Thymus (tissue), 11 donors: ENCODE data around the gene DTNA. TPM values are rescaled to one million over a fixed set of nuclear protein-coding genes. Genes with fewer than 3 reads are reported as not detected.
"Not testable (repeated sequence)": the region's sequence is repeated elsewhere in the genome, so short reads cannot be mapped to it uniquely, and the experiment has no call there.

Source experiments
- DNase-seq, 9 donors: peaks; one replicate each; pipeline ENCODE4 v3.0.0-alpha.2; 2013; ENCODE audit warnings: low spot score in 9 of 9, low read depth in 6 of 9, missing footprints in 1 of 9
- H3K27ac ChIP-seq, 2 donors: one replicate each; pipeline ENCODE4 v1.5.1; 2013; ENCODE audit warnings: control low read depth in 1 of 2, low read depth in 1 of 2, low read length in 1 of 2, mild to moderate bottlenecking in 1 of 2, moderate library complexity in 1 of 2
- H3K27me3 ChIP-seq, 2 donors: one replicate each; pipeline ENCODE4 v1.5.1; 2013; ENCODE audit warnings: low read length in 1 of 2; ENCODE audit not compliant: control insufficient read depth in 2 of 2, insufficient read depth in 1 of 2
- H3K36me3 ChIP-seq, 2 donors: one replicate each; pipeline ENCODE4 v1.5.1; 2013; ENCODE audit warnings: low read length in 1 of 2, mild to moderate bottlenecking in 1 of 2, moderate library complexity in 1 of 2; ENCODE audit not compliant: control insufficient read depth in 2 of 2, insufficient read depth in 2 of 2
- H3K4me1 ChIP-seq, 2 donors: one replicate each; pipeline ENCODE4 v1.5.1; 2013; ENCODE audit warnings: low read length in 2 of 2; ENCODE audit not compliant: control insufficient read depth in 2 of 2, insufficient read depth in 2 of 2
- H3K4me3 ChIP-seq, 2 donors: one replicate each; pipeline ENCODE4 v1.5.1; 2013; ENCODE audit warnings: low read length in 2 of 2, control low read depth in 1 of 2, mild to moderate bottlenecking in 1 of 2
- H3K9me3 ChIP-seq, 2 donors: one replicate each; pipeline ENCODE4 v1.5.1; 2013; ENCODE audit warnings: low read length in 1 of 2, mild to moderate bottlenecking in 1 of 2; ENCODE audit not compliant: control insufficient read depth in 2 of 2, insufficient read depth in 1 of 2
- WGBS: extraction: QIAGEN DNeasy Blood & Tissue Kit; methylation state at CpG from one replicate; pipeline ENCODE4 v1.1.7; 2013; 5-methylcytosine and 5-hydroxymethylcytosine counted together
- polyA plus RNA-seq: library from polyadenylated mRNA; stranded (reverse); fragments of 200-250 nt; gene quantifications from one replicate; pipeline ENCODE4 v1.2.3, GENCODE V29; 2013
- total RNA-seq: library from RNA; stranded (reverse); fragments of 120-200 nt; gene quantifications from one replicate; pipeline ENCODE4 v1.2.4, GENCODE V29; 2013
- donor health status: healthy.

The DTNA gene
- total and polyA plus RNA-seq, 2 donors, result 1.7 to 2.9 TPM

DNA sequence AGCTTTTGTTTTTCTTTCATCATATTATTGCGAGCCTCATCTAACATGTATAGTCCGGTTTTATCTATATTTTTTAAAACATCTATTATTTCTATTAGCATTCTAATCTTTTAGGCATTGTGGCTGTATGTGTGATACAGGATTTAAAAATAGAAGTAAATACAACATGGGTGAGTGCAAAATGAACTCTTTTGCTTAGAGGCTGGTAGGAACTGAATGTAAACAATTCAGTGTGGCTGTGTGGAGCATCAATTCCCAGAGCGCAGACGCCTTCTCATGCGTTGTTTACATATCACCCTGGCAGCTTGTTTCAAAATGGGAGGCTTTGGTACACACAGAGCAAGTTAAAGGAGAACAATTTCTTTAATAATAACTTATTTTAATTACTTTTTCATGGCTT is 836 bp downstream of the DTNA start:
- no peak for DNase-seq
- Histone ChIP-seq H3K36me3 (no peaks in the 10 kb centered on the region), H3K9me3 (no peaks in the 10 kb centered on the region), H3K27ac (no peak overlapping the region), H3K4me1 (no peaks in the 10 kb centered on the region), H3K27me3 (no peaks in the 10 kb centered on the region), H3K4me3 (no peak overlapping the region)
- 96% methylated on average over 5 of the region's 5 CpGs for WGBS

DNA sequence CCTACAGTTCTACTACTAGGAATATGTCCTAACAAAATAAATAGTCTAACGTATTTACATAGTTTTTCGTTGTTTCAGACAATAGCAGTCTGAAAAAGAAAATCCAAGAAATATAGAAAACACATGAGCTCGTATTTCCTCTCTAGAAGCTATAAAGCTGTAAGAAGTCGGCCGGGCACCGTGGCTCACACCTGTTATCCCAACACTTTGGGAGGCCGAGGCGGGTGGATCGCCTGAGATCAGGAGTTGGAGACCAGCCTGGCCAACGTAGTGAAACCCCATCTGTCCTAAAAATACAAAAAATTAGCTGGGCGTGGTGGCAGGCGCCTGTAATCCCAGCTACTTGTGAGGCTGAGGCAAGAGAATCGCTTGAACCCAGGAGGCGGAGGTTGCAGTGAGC is 6.0 kb downstream of the DTNA start:
- not testable (repeated sequence) for H3K27me3 ChIP-seq, H3K27ac ChIP-seq, DNase-seq, H3K4me3 ChIP-seq, H3K36me3 ChIP-seq, H3K9me3 ChIP-seq, H3K4me1 ChIP-seq
- 96% methylated on average over 14 of the region's 14 CpGs for WGBS

DNA sequence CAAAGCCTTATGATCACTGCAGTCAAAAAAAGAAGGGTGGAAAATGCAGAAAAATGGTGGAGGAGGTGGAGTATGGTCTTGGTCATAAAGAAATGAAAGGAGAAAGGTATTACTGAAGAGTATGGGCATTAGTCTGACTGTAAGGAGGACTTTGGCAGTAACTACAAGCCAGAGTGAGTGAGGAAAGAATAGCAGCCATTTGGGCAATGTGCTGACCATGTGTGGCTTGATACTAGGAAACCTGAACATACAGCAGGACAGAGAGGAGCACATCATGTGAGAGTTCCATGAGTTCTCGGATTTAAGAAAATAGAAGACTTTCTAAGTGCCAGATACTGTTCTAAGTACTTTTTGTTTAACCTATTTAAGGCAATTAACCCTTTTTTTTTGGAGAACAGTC is 8.5 kb downstream of the DTNA start:
- H3K4me1 ChIP-seq, result no peaks in the 10 kb centered on the region
- H3K36me3 ChIP-seq, result no peaks in the 10 kb centered on the region
- no peaks in the 10 kb centered on the region for H3K9me3 ChIP-seq
- 90% methylated on average over 1 of the region's 1 CpG for WGBS
- no peak for DNase-seq
- H3K4me3 ChIP-seq, result no peak overlapping the region
- no peak overlapping the region for H3K27ac ChIP-seq
- H3K27me3 ChIP-seq, result no peaks in the 10 kb centered on the region

DNA sequence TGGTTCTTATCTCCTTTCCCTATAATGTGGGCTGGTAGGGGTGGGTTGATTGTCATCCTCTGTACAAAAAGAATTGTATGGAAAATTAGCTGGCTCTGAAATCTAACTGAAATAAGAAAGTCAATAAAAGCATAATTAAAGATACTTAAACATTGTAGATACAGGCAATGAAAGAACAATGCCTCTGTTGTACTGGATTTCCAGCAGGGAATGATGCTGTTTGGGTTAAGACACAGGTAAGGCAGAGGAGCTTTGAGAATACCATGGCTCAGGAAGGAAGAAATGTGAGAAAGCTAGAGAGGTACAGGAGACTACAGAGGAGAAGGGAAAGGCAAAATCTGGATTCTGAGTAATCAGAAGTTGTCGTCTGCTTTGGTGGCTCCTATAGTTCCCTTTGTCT is 10.1 kb downstream of the DTNA start:
- 98% methylated on average over 1 of the region's 1 CpG for WGBS
- Histone ChIP-seq H3K27me3 (no peaks in the 10 kb centered on the region), H3K36me3 (no peaks in the 10 kb centered on the region), H3K4me1 (no peaks in the 10 kb centered on the region), H3K9me3 (no peaks in the 10 kb centered on the region), H3K27ac (no peak overlapping the region), H3K4me3 (no peak overlapping the region)
- DNase-seq, result no peak

DNA sequence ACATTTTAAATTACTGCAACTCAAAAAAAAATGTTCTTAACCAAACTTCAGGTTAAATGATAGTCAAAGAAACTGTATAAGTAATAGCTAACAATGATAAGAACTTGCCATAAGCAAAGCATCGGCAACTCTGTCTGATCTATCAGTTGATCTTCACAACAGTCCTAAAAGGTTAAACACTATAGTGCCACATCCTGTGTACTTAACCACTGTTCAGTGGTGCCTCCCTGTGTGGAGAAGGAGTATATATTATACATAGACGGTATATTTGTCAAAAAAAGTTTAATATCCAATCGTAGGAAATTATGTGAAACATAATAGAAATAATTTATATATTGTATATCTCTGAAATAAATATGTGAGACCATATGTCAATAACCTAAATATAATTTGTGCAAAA is 13.0 kb downstream of the DTNA start:
- 78% methylated on average over 3 of the region's 3 CpGs for WGBS
- peak in 2 of 9 donors; percentile 10 to 18 for DNase-seq

DNA sequence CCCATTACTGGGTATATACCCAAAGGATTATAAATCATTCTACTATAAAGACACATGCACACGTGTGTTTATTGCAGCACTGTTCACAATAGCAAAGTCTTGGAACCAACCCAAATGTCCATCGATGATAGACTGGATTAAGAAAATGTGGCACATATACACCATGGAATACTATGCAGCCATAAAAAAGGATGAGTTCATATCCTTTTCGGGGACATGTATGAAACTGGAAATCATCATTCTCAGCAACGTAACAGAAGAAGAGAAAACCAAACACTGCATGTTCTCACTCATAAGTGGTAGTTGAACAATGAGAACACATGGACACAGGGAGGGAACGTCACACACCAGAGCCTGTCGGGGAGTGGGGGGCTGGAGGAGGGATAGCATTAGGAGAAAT is 15.6 kb downstream of the DTNA start:
- not testable (repeated sequence) for H3K27ac ChIP-seq, H3K36me3 ChIP-seq, H3K9me3 ChIP-seq, H3K4me1 ChIP-seq, DNase-seq, H3K27me3 ChIP-seq, H3K4me3 ChIP-seq
- 93% methylated on average over 6 of the region's 6 CpGs for WGBS

More for the DNA sequence above, 13.0 kb downstream of the DTNA start:
- Histone ChIP-seq H3K4me3 (no peak overlapping the region), H3K36me3 (no peaks in the 10 kb centered on the region), H3K9me3 (no peaks in the 10 kb centered on the region), H3K27ac (no peak overlapping the region), H3K4me1 (no peaks in the 10 kb centered on the region), H3K27me3 (no peaks in the 10 kb centered on the region)

DNA sequence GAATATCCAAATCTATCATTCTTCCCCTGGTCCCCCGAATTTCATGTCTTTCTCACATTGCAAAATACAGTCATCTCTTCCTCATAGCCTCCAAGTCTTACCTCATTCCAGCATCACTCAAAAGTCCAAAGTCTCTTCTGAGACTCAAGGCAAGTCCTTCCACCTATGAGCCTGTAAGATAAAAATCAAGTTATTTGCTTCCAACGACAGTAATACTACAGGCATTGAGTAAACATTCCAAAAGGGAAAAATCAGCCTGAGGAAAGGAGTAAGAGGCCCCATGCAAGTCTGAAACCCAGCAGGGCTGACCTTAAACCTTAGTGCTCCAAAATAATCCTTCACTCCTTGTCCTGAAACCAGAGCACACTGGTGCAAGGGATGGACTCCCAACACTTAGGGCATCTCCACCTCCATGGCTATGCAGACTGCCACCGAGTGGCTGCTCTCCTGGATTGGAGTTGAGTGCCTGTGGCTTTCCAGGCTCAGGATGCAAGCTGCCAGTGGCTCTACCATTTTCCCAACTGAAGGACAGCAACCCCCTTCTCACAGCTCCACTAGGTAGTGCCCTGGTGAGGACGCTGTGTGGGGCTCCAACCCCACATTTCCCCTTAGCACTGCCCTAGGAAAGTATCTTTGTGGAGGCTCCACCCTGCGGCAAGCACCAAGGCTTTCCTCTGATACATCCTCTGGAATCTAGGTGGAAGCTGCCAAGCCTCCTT is 16.3 kb downstream of the DTNA start:
- WGBS, result 81% methylated on average over 5 of the region's 5 CpGs
- no peaks in the 10 kb centered on the region for H3K9me3 ChIP-seq

DNA sequence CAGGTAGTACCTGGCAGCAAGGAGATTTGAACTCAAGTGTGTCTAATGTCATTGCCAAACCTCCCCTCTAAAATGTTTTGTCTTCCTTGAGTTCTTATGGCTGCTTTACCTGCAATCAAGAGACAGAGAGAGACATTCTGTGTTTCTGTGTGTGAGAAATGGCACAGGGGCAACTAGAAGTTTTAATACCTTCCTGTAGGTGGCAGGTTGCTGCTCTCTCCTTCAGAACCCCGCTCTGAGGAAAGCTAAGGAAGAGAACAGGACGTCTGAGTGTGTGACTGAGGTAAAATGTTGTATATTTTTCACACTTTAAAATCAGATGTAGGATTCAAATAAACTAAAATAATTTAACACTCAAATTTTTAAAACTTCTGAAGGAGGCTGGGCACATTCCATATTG is 19.2 kb downstream of the DTNA start:
- Histone ChIP-seq H3K9me3 (no peaks in the 10 kb centered on the region), H3K4me1 (no peaks in the 10 kb centered on the region), H3K36me3 (no peaks in the 10 kb centered on the region), H3K27ac (no peak overlapping the region), H3K27me3 (no peaks in the 10 kb centered on the region), H3K4me3 (no peak overlapping the region)
- WGBS, result 21% methylated on average over 2 of the region's 2 CpGs
- DNase-seq, result peak in 3 of 9 donors; percentile 4 to 28 (median 8)

More for the DNA sequence above, 16.3 kb downstream of the DTNA start:
- Histone ChIP-seq H3K36me3 (no peaks in the 10 kb centered on the region), H3K27ac (no peak overlapping the region), H3K27me3 (no peaks in the 10 kb centered on the region), H3K4me1 (no peaks in the 10 kb centered on the region), H3K4me3 (no peak overlapping the region)
- DNase-seq, result no peak

DNA sequence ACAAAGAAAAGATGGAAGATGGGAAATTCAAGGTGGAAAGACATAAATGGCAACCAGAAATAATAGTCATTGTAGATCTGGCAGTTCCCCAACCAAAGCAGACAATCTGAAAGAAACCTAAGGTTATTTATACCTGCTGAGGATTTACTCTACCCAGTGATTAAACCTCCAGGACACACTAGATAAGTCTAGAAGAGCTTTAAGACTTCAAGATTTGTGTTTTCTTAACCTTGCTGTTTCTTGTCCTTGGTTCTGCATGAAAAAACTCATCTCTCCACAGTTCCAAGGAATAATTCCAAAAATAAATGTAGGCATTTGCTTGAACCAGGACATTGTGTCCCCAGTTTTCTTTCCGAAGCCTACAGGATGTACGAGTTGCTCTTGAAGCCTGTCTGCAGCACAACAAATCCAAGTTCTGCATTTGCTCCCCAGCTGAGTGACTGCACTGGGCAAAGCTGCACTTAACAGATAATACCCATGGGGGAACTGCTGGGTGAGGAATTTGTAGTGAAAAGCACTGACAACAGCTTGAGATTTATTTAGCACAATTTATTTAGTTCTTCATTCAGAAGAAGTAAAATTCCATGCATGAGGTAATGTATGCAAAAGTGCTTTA is 19.8 kb downstream of the DTNA start:
- Histone ChIP-seq H3K27me3 (no peaks in the 10 kb centered on the region), H3K27ac (no peak overlapping the region), H3K36me3 (no peaks in the 10 kb centered on the region), H3K4me3 (no peak overlapping the region), H3K4me1 (no peaks in the 10 kb centered on the region), H3K9me3 (no peaks in the 10 kb centered on the region)
- 31% methylated on average over 2 of the region's 2 CpGs for WGBS
- no peak for DNase-seq
